Type B pancreatic cell (in vitro differentiated cells): Measurements from ENCODE around the gene ULK1. TPM values are rescaled to one million over a fixed set of nuclear protein-coding genes. Genes with fewer than 3 reads are reported as not detected.

ENCODE experiments used
- DNase-seq: peaks from one replicate; pipeline ENCODE4 v3.0.0; 2021; ENCODE audit warnings: mixed read lengths; ENCODE audit not compliant: unreplicated experiment; ENCODE audit errors: extremely low spot score
- H3K27ac Mint-ChIP-seq: 2 replicates; pipeline ENCODE4 v1.8.0; 2021; ENCODE audit warnings: mild to moderate bottlenecking, mixed read lengths
- H3K27me3 Mint-ChIP-seq: 2 replicates; pipeline ENCODE4 v1.8.0; 2021; ENCODE audit warnings: mixed read lengths
- H3K36me3 Mint-ChIP-seq: 2 replicates; pipeline ENCODE4 v1.8.0; 2021; ENCODE audit warnings: mixed read lengths
- H3K4me1 Mint-ChIP-seq: one replicate; pipeline ENCODE4 v1.8.0; 2021; ENCODE audit warnings: mixed read lengths; ENCODE audit not compliant: unreplicated experiment
- H3K4me3 Mint-ChIP-seq: 2 replicates; pipeline ENCODE4 v1.8.0; 2021; ENCODE audit warnings: mild to moderate bottlenecking, mixed read lengths
- H3K9me3 Mint-ChIP-seq: 2 replicates; pipeline ENCODE4 v1.8.0; 2021; ENCODE audit warnings: mixed read lengths
- total RNA-seq: library from RNA; stranded (reverse); gene quantifications from 2 replicates; pipeline ENCODE4 v1.2.1, GENCODE V29; 2021; ENCODE audit warnings: low replicate concordance
- TF ChIP-seq, protein P1 (sequence below): fragments of 200-600 bp; sonication (generic); conservative IDR thresholded peaks from 2 replicates; pipeline ENCODE4 v1.5.0; 2021; ENCODE audit warnings: antibody characterized with exemption, mild to moderate bottlenecking

The ULK1 gene
- total RNA-seq, 1 donor from 2014 or later: 80.0 TPM

DNA sequence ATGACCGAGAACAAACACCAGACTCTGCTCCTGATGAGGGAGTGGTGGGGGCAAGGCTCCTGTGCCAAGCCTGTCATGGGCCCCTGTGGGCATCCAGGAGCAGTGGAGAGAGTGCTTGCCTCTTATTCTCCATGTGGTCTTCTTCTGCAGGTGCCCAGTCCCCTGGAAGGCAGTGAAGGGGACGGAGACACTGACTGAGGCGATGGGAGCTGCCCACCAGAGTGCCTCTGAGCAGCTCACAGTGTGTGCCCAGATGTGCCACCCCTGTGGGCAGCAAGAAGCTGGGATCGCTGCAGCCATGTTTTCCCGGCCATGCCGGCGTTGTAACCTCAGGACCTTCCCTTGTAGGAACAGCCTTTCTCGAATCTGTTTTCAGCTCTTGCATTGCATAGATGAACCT, 49.0 kb downstream of the ULK1 start:
- Mint-ChIP-seq H3K36me3 (peaks cover 4% of the 10 kb centered on the region), H3K9me3 (no peaks in the 10 kb centered on the region), H3K27me3 (no peaks in the 10 kb centered on the region), H3K4me3 (no peak overlapping the region), H3K4me1 (no peaks in the 10 kb centered on the region), H3K27ac (no peak overlapping the region)
- DNase-seq: no peak
- TF ChIP-seq, protein P1, sequence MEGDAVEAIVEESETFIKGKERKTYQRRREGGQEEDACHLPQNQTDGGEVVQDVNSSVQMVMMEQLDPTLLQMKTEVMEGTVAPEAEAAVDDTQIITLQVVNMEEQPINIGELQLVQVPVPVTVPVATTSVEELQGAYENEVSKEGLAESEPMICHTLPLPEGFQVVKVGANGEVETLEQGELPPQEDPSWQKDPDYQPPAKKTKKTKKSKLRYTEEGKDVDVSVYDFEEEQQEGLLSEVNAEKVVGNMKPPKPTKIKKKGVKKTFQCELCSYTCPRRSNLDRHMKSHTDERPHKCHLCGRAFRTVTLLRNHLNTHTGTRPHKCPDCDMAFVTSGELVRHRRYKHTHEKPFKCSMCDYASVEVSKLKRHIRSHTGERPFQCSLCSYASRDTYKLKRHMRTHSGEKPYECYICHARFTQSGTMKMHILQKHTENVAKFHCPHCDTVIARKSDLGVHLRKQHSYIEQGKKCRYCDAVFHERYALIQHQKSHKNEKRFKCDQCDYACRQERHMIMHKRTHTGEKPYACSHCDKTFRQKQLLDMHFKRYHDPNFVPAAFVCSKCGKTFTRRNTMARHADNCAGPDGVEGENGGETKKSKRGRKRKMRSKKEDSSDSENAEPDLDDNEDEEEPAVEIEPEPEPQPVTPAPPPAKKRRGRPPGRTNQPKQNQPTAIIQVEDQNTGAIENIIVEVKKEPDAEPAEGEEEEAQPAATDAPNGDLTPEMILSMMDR: no peak

- no peak overlapping the region for H3K27ac Mint-ChIP-seq
- TF ChIP-seq, protein P1: no peak
- peaks cover 4% of the 10 kb centered on the region for H3K36me3 Mint-ChIP-seq
- H3K4me3 Mint-ChIP-seq: no peak overlapping the region
- no peak for DNase-seq
- no peaks in the 10 kb centered on the region for H3K27me3 Mint-ChIP-seq
- no peaks in the 10 kb centered on the region for H3K9me3 Mint-ChIP-seq
- H3K4me1 Mint-ChIP-seq: peaks cover 3% of the 10 kb centered on the region
Observed at GRCh38 chr12:131943876-131944275, 49.5 kb downstream of the ULK1 start.

DNA sequence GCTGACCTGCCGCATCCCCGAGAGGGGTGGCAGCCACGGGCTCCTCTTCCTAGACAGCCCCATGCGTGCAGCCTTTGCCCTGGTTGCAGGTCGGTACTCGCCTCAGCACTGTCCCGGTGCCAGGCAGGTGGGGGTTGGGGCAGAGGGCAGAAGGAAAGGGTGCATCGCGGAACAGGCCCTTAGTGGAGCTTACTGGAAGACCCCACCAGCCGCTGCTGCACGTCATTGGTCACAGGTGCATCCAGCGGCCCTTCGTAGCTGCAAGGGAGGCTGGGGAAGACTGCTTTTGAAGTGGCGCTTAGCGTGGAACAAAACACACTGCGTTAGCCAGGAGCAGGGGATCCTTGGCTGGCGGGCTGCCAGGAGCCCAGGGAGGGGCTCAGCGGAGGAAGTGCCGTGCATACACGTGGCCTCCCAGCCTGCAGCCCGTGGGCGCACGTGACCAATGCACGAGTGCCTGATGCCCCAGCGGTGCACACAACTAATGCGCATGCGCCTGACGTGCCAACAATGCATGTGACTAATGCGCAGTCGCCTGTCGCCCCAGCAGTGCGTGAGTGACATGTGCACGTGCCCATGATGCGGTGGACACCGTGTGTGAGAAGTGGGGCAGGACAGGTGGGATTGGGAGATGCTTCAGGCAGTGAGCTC, 50.3 kb downstream of the ULK1 start:
- Mint-ChIP-seq H3K4me3 (no peak overlapping the region), H3K27ac (no peak overlapping the region), H3K36me3 (peaks cover 4% of the 10 kb centered on the region), H3K27me3 (no peaks in the 10 kb centered on the region), H3K4me1 (peaks cover 3% of the 10 kb centered on the region), H3K9me3 (no peaks in the 10 kb centered on the region)
- TF ChIP-seq, protein P1: no peak
- DNase-seq: no peak

DNA sequence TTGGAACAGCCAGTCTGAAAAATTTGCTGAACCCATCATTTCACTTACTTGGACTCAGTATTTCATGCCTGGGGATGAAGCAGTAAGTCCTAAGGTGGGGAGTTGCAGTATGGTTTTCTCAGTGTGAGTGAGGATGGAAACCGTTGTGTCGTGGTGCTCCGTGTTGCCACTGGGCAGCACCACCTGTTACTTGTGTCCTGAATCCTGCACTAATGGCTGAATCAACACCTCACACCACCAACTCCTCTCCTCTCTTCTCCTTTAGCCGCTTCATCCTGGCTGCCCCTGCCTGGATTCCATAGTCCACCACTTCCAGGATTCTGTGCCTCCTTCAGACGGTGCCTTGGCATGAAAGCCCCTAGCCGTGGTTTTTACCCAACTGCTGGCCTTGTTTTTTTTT, 52.3 kb downstream of the ULK1 start:
- H3K27ac Mint-ChIP-seq: no peak overlapping the region

DNA sequence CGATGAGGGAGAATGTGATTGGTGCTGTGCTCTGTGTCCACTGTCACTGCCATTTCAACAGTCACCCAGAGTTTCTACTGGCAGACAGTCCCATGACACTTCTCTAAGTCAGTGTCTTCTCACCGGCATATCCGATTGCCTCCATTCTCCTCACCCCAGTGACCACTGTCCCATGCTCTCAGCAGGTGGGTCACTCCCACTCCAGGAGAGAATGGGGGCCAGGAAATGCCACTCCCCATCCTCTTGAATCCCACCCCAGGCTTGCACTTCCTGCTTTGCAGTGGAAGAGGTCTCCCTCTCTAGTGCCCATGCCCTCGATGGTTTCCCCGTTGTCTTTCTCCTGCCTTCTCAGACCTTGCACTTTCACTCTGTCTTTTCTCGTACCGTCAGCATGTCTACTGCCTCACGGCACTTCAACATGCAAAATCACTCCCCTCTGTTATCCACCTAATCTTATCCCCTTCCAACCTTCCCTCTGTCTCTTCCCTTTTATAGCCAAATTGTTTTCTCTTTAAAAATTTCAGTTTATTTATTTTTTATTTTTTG, 53.1 kb downstream of the ULK1 start:
- H3K4me1 Mint-ChIP-seq: peaks cover 4% of the 10 kb centered on the region
- TF ChIP-seq, protein P1: no peak
- H3K27me3 Mint-ChIP-seq: no peaks in the 10 kb centered on the region
- H3K27ac Mint-ChIP-seq: no peak overlapping the region
- H3K9me3 Mint-ChIP-seq: no peaks in the 10 kb centered on the region
- H3K4me3 Mint-ChIP-seq: no peak overlapping the region
- DNase-seq: no peak
- H3K36me3 Mint-ChIP-seq: peaks cover 4% of the 10 kb centered on the region

More for the DNA sequence above, 52.3 kb downstream of the ULK1 start:
- TF ChIP-seq, protein P1: no peak
- no peak for DNase-seq
- H3K36me3 Mint-ChIP-seq: peaks cover 4% of the 10 kb centered on the region
- H3K4me3 Mint-ChIP-seq: no peak overlapping the region
- peaks cover 3% of the 10 kb centered on the region for H3K4me1 Mint-ChIP-seq
- H3K27me3 Mint-ChIP-seq: no peaks in the 10 kb centered on the region
- H3K9me3 Mint-ChIP-seq: no peaks in the 10 kb centered on the region
